ENCODE measurements around the gene FSD2. TPM values are rescaled to one million over a fixed set of nuclear protein-coding genes. Genes with fewer than 3 reads are reported as not detected.
"Not testable (repeated sequence)": the region's sequence is repeated elsewhere in the genome, so short reads cannot be mapped to it uniquely, and the experiment has no call there.

Gene FSD2
- total RNA-seq, 1 experiment from 2014 or later, result not detected

DNA sequence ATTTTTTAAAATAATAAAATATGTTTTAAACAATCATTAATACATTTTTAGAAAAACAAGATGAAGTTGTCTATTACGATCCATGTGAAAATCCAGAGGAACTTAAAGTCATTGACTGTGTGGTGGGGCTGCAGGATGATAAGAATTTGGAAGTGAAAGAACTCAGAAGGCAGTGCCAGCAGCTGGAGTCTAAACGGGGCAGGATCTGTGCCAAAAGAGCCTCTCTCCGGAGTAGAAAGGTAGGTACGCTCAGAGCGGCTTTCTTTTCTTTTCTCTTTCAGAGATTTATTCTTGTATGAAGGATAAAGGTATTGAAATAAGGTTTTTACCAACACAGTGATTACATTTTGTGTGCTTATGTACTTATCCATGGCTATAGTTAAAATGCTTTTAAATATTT is 17.2 kb upstream of the FSD2 start:
- Histone ChIP-seq H3K4me3 (ENCODE audit: low read length) (no peak overlapping the region), H3K9ac (ENCODE audit: low read length) (no peak overlapping the region), H3K4me2 (ENCODE audit: low read length) (no peak overlapping the region), H3K36me3 (ENCODE audit: low read depth, low read length) (peaks cover 13% of the 10 kb centered on the region), H3K79me2 (ENCODE audit: low read length) (no peaks in the 10 kb centered on the region), H4K20me1 (ENCODE audit: low read length) (no peaks in the 10 kb centered on the region), H3K27me3 (ENCODE audit: low read length) (no peaks in the 10 kb centered on the region), H3K4me1 (ENCODE audit: insufficient read depth, low read length) (no peaks in the 10 kb centered on the region), H3K27ac (ENCODE audit: low read length) (no peak overlapping the region), H3F3A (ENCODE audit: low read length, unreplicated experiment) (no peaks in the 10 kb centered on the region), H2AFZ (ENCODE audit: low read length) (no peak overlapping the region), H3K9me2 (replicated peaks; ENCODE audit: low read length) (no peaks in the 10 kb centered on the region), H3K9me3 (ENCODE audit: low read length) (no peaks in the 10 kb centered on the region)
- ATAC-seq, result no peak
- BruUV-seq (replicated peaks), result no TSS peak
- DNase-seq, result no peak
- intact Hi-C loops (cut with micrococcal nuclease), result no loop called here
- no peak for TF ChIP-seq EZH2 (IDR thresholded peaks at IDR 0.05; ENCODE audit: low read length, unreplicated experiment)
- TF ChIP-seq CTCF (conservative IDR thresholded peaks at IDR 0.05; ENCODE audit: low read depth, low read length), result no peak
- TF ChIP-seq EZH2phosphoT487 (IDR thresholded peaks at IDR 0.05; ENCODE audit: borderline replicate concordance, low read length), result no peak
- ChIA-PET POLR2A (ENCODE audit: unreplicated experiment) (no interaction called here), CTCF (no interaction called here)

DNA sequence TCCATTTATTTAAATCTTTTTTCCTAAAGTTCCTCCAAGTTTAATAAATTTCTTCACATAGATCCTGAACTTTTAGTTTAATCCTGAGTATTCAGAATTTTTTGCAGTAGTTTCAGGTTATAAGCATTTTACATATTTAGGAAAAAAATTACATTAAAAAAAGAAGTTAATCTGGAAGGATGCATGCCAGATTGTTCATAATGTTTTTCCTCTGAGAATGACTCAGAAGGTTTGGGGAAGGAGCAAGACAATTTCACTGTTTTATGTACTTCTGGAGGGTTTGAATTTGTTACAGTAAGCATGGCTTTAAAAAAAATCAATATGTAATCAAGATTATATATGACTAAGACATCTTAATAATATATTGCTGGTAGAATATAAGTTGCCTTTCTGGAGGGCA is 16.0 kb upstream of the FSD2 start:
- H3K27me3 ChIP-seq (ENCODE audit: low read length); H3K4me2 ChIP-seq (ENCODE audit: low read length); H2AFZ ChIP-seq (ENCODE audit: low read length); H3K36me3 ChIP-seq (ENCODE audit: low read depth, low read length); intact Hi-C loops (cut with micrococcal nuclease); H3K9me2 ChIP-seq (replicated peaks; ENCODE audit: low read length); H3K27ac ChIP-seq (ENCODE audit: low read length); BruUV-seq (replicated peaks); H3K4me1 ChIP-seq (ENCODE audit: insufficient read depth, low read length); POLR2A ChIA-PET (ENCODE audit: unreplicated experiment); H4K20me1 ChIP-seq (ENCODE audit: low read length); CTCF ChIA-PET; H3K4me3 ChIP-seq (ENCODE audit: low read length); H3F3A ChIP-seq (ENCODE audit: low read length, unreplicated experiment); ATAC-seq; H3K9me3 ChIP-seq (ENCODE audit: low read length); H3K79me2 ChIP-seq (ENCODE audit: low read length); DNase-seq; H3K9ac ChIP-seq (ENCODE audit: low read length): not testable (repeated sequence)

DNA sequence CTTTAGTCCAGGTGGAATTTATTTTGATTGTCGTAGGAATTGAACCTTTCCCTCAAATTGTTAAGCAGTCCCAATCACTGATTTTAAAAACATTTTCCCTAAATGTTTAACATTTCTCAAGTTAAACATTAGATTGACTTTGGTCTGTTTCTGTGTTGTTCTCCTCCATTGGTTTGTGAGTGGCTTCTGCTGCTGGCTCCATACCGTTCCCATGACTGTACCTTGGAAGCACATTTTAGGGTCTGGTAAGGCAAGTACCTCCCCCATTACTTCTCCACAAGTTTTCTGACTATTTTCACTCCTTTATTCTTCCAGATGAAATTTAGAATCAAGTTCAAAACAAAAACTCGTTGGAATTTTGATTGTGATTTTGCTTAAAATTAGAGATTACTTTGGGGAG is 15.5 kb upstream of the FSD2 start:
- H3K36me3 ChIP-seq (ENCODE audit: low read depth, low read length); H3F3A ChIP-seq (ENCODE audit: low read length, unreplicated experiment); H3K9me3 ChIP-seq (ENCODE audit: low read length); ATAC-seq; H3K79me2 ChIP-seq (ENCODE audit: low read length); H3K9me2 ChIP-seq (replicated peaks; ENCODE audit: low read length); DNase-seq; H3K4me3 ChIP-seq (ENCODE audit: low read length); H3K27ac ChIP-seq (ENCODE audit: low read length); H2AFZ ChIP-seq (ENCODE audit: low read length); H3K27me3 ChIP-seq (ENCODE audit: low read length); CTCF ChIA-PET; BruUV-seq (replicated peaks); H3K9ac ChIP-seq (ENCODE audit: low read length); intact Hi-C loops (cut with micrococcal nuclease); H3K4me1 ChIP-seq (ENCODE audit: insufficient read depth, low read length); H3K4me2 ChIP-seq (ENCODE audit: low read length); H4K20me1 ChIP-seq (ENCODE audit: low read length); POLR2A ChIA-PET (ENCODE audit: unreplicated experiment): not testable (repeated sequence)

DNA sequence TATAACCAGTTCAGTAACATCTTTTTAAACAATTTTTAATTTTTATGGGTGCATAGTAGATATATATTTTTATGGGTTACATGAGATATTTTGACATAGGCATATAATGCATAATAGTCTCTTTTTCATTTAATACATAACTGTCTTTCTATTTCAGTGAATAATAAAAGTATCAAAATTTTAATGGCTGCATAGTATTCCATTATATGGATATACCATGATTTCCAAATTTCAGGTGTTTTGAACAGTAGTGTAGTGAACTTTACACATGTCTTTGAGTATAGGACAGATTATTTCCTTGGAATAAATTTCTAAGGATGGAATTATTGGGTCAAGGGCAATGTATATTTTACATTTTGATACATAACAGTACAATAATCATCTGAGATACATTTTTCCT is 14.3 kb upstream of the FSD2 start:
- H3K9ac ChIP-seq (ENCODE audit: low read length), result no peak overlapping the region
- H3K4me1 ChIP-seq (ENCODE audit: insufficient read depth, low read length), result no peaks in the 10 kb centered on the region
- no peak overlapping the region for H3K4me3 ChIP-seq (ENCODE audit: low read length)
- no peak overlapping the region for H3K27ac ChIP-seq (ENCODE audit: low read length)
- H4K20me1 ChIP-seq (ENCODE audit: low read length), result no peaks in the 10 kb centered on the region
- no peaks in the 10 kb centered on the region for H3K9me2 ChIP-seq (replicated peaks; ENCODE audit: low read length)
- ChIA-PET POLR2A (ENCODE audit: unreplicated experiment) (no interaction called here), CTCF (no interaction called here)
- H3K27me3 ChIP-seq (ENCODE audit: low read length), result no peaks in the 10 kb centered on the region
- H3K9me3 ChIP-seq (ENCODE audit: low read length), result no peaks in the 10 kb centered on the region
- H3K36me3 ChIP-seq (ENCODE audit: low read depth, low read length), result peaks cover 17% of the 10 kb centered on the region
- no peak overlapping the region for H2AFZ ChIP-seq (ENCODE audit: low read length)
- no peak for DNase-seq
- no peak for ATAC-seq
- BruUV-seq (replicated peaks), result no TSS peak
- no peak for TF ChIP-seq CTCF (conservative IDR thresholded peaks at IDR 0.05; ENCODE audit: low read depth, low read length)
- no peak for TF ChIP-seq EZH2phosphoT487 (IDR thresholded peaks at IDR 0.05; ENCODE audit: borderline replicate concordance, low read length)
- TF ChIP-seq EZH2 (IDR thresholded peaks at IDR 0.05; ENCODE audit: low read length, unreplicated experiment), result no peak
- 0 out of 2 replicates have a peak, but pooled peaks cover 7% of the 10 kb centered on the region for H3K79me2 ChIP-seq (ENCODE audit: low read length)
- no peaks in the 10 kb centered on the region for H3F3A ChIP-seq (ENCODE audit: low read length, unreplicated experiment)
- H3K4me2 ChIP-seq (ENCODE audit: low read length), result no peak overlapping the region
- intact Hi-C loops (cut with micrococcal nuclease), result no loop called here

All from PC-3 (cell line).